Measurements from ENCODE around the gene NTRK2. TPM values are rescaled to one million over a fixed set of nuclear protein-coding genes. Genes with fewer than 3 reads are reported as not detected.
"Not testable (repeated sequence)": the region's sequence is repeated elsewhere in the genome, so short reads cannot be mapped to it uniquely, and the experiment has no call there.

Gene NTRK2
- total RNA-seq, 1 donor, result not detected

DNA sequence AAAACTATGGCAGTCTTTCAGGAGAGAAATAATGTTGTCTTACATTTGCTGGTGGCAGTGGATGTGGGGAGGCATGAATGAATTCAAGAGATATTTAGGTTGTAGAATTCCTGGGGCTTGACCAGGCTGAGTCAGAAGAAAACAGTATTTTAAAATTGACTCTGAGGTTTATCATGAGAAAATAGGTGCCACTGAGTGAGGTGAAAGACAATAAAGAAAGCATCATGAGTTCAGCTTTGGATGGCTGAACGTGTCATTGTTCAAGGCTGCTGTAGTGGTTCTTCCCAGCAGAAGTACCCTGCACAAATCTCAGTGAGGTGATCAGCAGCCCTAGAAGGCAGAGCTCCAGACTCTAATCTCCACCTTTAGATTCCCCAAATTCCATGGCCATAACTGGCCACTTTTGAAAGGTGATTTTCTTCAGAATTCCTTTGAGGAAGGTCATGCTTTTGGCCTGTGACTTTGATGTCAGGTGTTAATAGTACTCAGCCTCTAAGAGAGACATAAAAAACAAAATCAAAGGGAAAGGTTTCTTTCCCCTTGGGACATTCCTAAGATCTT is 395.4 kb downstream of the NTRK2 start:
- H3K4me3 ChIP-seq (ENCODE audit: low read depth, low read length), result no peak overlapping the region
- TF ChIP-seq, protein P1, sequence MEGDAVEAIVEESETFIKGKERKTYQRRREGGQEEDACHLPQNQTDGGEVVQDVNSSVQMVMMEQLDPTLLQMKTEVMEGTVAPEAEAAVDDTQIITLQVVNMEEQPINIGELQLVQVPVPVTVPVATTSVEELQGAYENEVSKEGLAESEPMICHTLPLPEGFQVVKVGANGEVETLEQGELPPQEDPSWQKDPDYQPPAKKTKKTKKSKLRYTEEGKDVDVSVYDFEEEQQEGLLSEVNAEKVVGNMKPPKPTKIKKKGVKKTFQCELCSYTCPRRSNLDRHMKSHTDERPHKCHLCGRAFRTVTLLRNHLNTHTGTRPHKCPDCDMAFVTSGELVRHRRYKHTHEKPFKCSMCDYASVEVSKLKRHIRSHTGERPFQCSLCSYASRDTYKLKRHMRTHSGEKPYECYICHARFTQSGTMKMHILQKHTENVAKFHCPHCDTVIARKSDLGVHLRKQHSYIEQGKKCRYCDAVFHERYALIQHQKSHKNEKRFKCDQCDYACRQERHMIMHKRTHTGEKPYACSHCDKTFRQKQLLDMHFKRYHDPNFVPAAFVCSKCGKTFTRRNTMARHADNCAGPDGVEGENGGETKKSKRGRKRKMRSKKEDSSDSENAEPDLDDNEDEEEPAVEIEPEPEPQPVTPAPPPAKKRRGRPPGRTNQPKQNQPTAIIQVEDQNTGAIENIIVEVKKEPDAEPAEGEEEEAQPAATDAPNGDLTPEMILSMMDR (IDR thresholded peaks at IDR 0.05; ENCODE audit: insufficient read depth, low read depth, low read length), result no peak
- no peak for DNase-seq (ENCODE audit: low read depth)

DNA sequence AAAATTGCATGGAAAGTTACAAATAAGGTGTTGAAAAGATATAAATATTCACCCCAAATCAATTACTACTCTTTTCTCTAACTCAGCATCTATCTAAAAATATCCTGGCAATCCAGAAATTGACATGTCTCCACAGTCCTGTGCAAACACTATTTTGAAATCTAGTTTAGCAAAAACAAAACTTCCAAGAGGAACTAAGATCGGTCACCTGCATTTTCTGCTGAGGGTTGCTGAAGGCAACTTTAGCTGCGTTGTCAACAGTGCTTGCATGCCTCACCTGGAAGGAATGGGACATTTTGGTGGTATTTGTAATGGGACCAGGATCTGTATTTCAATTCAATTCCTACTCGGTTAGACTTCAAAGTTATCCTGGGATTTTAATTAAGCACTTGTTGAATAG is 398.3 kb downstream of the NTRK2 start:
- TF ChIP-seq, protein P1 (IDR thresholded peaks at IDR 0.05; ENCODE audit: insufficient read depth, low read depth, low read length), result no peak
- no peak for DNase-seq (ENCODE audit: low read depth)
- H3K4me3 ChIP-seq (ENCODE audit: low read depth, low read length), result no peak overlapping the region

DNA sequence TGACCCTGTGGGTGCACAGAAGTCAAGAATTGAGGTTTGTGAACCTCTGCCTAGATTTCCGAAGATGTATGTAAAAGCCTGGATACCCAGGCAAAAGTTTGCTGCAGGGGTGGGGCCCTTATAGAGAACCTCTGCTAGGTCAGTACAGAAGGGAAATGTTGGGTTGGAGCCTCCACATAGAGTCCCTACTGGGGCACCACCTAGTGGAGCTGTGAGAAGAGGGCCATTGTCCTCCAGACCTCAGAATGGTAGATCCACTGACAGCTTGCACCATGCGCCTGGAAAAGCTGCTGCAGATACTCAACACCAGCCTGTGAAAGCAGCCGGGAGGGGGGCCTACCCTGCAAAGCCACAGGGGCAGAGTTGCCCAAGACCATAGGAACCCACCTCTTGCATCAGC is 399.9 kb downstream of the NTRK2 start:
- DNase-seq (ENCODE audit: low read depth); H3K4me3 ChIP-seq (ENCODE audit: low read depth, low read length): not testable (repeated sequence)
